ENCODE measurements around the gene TM6SF1. TPM values are rescaled to one million over a fixed set of nuclear protein-coding genes. Genes with fewer than 3 reads are reported as not detected.
"Not testable (repeated sequence)": the region's sequence is repeated elsewhere in the genome, so short reads cannot be mapped to it uniquely, and the experiment has no call there.

TM6SF1 gene
- total RNA-seq, 4 donors from 2014 or later, result 7.8 to 19.9 (median 12.8) TPM

- no peak for DNase-seq
- TF ChIP-seq, protein P1, sequence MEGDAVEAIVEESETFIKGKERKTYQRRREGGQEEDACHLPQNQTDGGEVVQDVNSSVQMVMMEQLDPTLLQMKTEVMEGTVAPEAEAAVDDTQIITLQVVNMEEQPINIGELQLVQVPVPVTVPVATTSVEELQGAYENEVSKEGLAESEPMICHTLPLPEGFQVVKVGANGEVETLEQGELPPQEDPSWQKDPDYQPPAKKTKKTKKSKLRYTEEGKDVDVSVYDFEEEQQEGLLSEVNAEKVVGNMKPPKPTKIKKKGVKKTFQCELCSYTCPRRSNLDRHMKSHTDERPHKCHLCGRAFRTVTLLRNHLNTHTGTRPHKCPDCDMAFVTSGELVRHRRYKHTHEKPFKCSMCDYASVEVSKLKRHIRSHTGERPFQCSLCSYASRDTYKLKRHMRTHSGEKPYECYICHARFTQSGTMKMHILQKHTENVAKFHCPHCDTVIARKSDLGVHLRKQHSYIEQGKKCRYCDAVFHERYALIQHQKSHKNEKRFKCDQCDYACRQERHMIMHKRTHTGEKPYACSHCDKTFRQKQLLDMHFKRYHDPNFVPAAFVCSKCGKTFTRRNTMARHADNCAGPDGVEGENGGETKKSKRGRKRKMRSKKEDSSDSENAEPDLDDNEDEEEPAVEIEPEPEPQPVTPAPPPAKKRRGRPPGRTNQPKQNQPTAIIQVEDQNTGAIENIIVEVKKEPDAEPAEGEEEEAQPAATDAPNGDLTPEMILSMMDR (IDR thresholded peaks at IDR 0.05), result no peak
- TF ChIP-seq POLR2A (IDR thresholded peaks at IDR 0.05), result no peak
- 76 to 87% methylated on average over 4 of the region's 4 CpGs for WGBS, 2 donors
- Histone ChIP-seq H3K9me3 (no peaks in the 10 kb centered on the region), H3K27ac (no peak overlapping the region), H3K4me3 (replicated peaks in 1 of 3) (no peak overlapping the region), H3K4me1 (no peaks in the 10 kb centered on the region), H3K27me3 (no peaks in the 10 kb centered on the region), H3K36me3 (no peaks in the 10 kb centered on the region)
- intact Hi-C loops (cut with DNase I), result no loop called here
These were observed 55.6 kb downstream of the TM6SF1 start for GRCh38 chr15:83163032-83163431.

DNA sequence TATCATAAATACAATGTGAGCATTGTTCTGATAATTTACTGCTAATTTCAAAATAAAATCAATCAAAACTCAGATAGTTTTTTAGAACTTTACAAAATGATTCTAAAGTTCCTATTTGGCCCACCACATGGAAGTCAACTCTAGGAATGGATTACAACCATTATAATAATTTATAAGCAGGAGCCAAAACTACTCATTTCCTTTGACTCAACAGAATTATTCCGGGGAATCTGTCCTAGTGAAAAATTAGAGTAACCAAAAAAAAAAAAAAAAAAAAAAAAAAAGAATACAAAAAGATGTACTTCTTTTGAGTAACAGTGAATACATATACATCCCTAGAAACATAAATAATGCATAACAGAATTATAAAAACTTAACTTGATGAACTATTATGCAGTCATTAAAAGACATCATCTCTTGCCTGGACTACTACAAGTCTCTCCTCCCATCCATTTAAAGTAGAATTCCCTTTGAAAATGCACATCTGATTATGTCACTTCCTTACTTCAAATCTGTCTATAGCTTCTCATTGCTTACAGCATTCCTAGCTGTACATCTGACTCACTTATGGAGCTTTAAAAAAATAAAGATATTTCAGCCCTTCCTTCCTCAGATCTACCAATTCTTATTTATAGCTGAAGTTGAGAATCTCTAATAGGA, 56.8 kb downstream of the TM6SF1 start:
- Histone ChIP-seq H3K36me3 (no peaks in the 10 kb centered on the region), H3K4me3 (replicated peaks in 1 of 3) (no peak overlapping the region), H3K27me3 (no peaks in the 10 kb centered on the region), H3K9me3 (no peaks in the 10 kb centered on the region), H3K27ac (no peak overlapping the region), H3K4me1 (no peaks in the 10 kb centered on the region)
- 76 to 81% methylated on average over 1 of the region's 1 CpG for WGBS, 2 donors
- TF ChIP-seq, protein P1 (IDR thresholded peaks at IDR 0.05), result no peak
- TF ChIP-seq POLR2A (IDR thresholded peaks at IDR 0.05), result no peak
- DNase-seq, result no peak
- intact Hi-C loops (cut with DNase I), result no loop called here

DNA sequence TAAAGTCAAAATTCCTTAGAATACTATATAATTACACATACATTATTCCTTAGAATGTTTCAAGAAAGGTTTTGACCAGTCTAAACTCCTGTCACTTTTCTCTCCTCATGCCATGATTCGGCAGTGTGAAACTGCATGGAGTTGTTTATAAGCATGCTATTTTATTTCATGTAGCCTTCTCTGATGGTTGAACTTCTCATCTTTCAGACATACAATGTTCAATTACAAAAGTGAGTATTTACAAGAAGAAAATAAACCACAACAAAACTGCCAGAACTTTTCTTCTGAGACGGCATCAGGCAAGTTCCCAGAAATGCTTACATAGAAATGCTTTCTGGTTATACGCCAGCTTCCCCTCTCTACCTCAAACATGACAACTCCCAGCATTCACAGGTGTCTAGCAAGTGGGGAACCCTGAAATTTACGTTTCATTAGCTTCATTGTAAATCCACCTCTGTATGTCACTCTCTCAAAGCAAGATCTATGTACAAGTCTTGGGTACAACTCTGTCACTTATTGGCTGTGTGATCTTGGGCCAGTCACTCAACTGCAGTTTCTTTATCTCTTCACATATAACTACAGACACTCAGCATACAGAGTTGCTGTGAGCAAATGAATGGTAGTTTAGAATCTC, 57.4 kb downstream of the TM6SF1 start:
- Histone ChIP-seq H3K9me3 (no peaks in the 10 kb centered on the region), H3K27ac (no peak overlapping the region), H3K4me3 (replicated peaks in 1 of 3) (no peak overlapping the region), H3K36me3 (no peaks in the 10 kb centered on the region), H3K27me3 (no peaks in the 10 kb centered on the region), H3K4me1 (no peaks in the 10 kb centered on the region)
- 91 to 97% methylated on average over 4 of the region's 4 CpGs for WGBS, 2 donors
- no peak for DNase-seq
- TF ChIP-seq POLR2A (IDR thresholded peaks at IDR 0.05), result no peak
- TF ChIP-seq, protein P1 (IDR thresholded peaks at IDR 0.05), result no peak
- intact Hi-C loops (cut with DNase I), result no loop called here

- intact Hi-C loops (cut with DNase I), result no loop called here
- Histone ChIP-seq H3K36me3 (no peaks in the 10 kb centered on the region), H3K27me3 (no peaks in the 10 kb centered on the region), H3K27ac (no peak overlapping the region), H3K9me3 (no peaks in the 10 kb centered on the region), H3K4me1 (peaks cover 6 to 7% of the 10 kb centered on the region in 2 donors), H3K4me3 (replicated peaks in 1 of 3) (no peak overlapping the region)
- 93 to 94% methylated on average over 3 of the region's 3 CpGs for WGBS, 2 donors
- no peak for DNase-seq
- TF ChIP-seq, protein P1 (IDR thresholded peaks at IDR 0.05), result no peak
- TF ChIP-seq POLR2A (IDR thresholded peaks at IDR 0.05), result no peak
These were observed 58.8 kb downstream of the TM6SF1 start for GRCh38 chr15:83166218-83166617.

DNA sequence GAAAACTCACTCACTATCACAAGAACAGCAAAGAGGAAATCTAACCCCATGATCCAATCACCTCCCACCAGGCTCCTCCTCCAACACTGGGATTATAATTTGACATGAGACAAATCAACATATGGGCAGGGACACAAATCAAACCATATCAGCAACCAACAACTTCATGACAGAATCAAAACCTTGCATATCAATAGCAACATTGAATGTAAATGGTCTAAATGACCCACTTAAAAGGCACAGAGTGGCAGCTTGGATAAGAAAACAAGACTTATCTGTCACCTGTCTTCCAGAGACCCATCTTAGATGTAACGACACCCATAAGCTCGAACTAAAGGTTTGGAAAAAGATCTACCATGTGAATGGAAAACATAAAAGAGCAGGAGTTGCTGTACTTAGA, 59.4 kb downstream of the TM6SF1 start:
- H3K9me3 ChIP-seq, result no peaks in the 10 kb centered on the region

DNA sequence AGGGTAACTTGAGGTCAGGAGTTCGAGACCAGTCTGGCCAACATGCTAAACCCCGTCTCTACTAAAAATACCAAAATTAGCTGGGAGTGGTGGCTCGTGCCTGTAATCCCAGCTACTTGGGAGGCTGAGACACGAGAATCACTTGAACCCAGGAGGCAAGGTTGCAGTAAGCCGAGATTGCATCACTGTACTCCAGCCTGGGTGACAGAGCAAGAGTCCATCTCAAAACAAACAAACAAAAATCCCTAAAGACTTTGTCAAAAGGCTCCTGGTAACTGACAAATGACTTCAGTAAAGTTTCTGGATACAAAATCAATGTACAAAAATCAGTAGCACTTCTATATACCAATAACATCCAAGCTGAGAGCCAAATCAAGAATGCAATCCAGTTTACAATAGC, 62.1 kb downstream of the TM6SF1 start:
- 93 to 96% methylated on average over 5 of the region's 5 CpGs for WGBS, 2 donors
- H3K27ac ChIP-seq, H3K9me3 ChIP-seq: not testable (repeated sequence)

More for the DNA sequence above, 59.4 kb downstream of the TM6SF1 start:
- Histone ChIP-seq H3K4me1 (peaks cover 6 to 7% of the 10 kb centered on the region in 2 donors), H3K36me3 (no peaks in the 10 kb centered on the region), H3K4me3 (replicated peaks in 1 of 3) (no peak overlapping the region), H3K27ac (no peak overlapping the region), H3K27me3 (no peaks in the 10 kb centered on the region)
- TF ChIP-seq POLR2A (IDR thresholded peaks at IDR 0.05), result no peak
- TF ChIP-seq, protein P1 (IDR thresholded peaks at IDR 0.05), result no peak
- 94% methylated on average over 2 of the region's 2 CpGs for WGBS, 2 donors
- intact Hi-C loops (cut with DNase I), result no loop called here
- DNase-seq, result no peak

More for the DNA sequence above, 62.1 kb downstream of the TM6SF1 start:
- H3K27me3 ChIP-seq; H3K36me3 ChIP-seq; H3K4me3 ChIP-seq (replicated peaks in 1 of 3); DNase-seq; intact Hi-C loops (cut with DNase I): not testable (repeated sequence)
- peaks cover 8 to 11% of the 10 kb centered on the region in 2 donors for H3K4me1 ChIP-seq

Measured in thyroid gland (tissue), 4 donors.